Neural cell (in vitro differentiated cells): ENCODE results near the gene DKC1. TPM values are rescaled to one million over a fixed set of nuclear protein-coding genes. Genes with fewer than 3 reads are reported as not detected.

Experiments used
- H2AFZ ChIP-seq: fragments of 200-600, 300-800 bp; sonication (generic), shearing (Covaris generic); 2 replicates; pipeline ENCODE4 v1.6.0; 2014; ENCODE audit warnings: low read depth, mild to moderate bottlenecking, antibody characterized with exemption, low read length, moderate library complexity
- H3F3A ChIP-seq: fragments of 200-600 bp; shearing (Covaris generic); 2 replicates; pipeline ENCODE4 v1.6.1; 2016; ENCODE audit warnings: mild to moderate bottlenecking, moderate library complexity, mixed read lengths, antibody characterized with exemption, low read length; ENCODE audit not compliant: insufficient read depth, poor library complexity, severe bottlenecking
- H3K27ac ChIP-seq: fragments of 200-600, 300-800 bp; sonication (generic), shearing (Covaris generic); 2 replicates; pipeline ENCODE4 v1.5.1; 2014; ENCODE audit warnings: mild to moderate bottlenecking, low read length, moderate library complexity
- H3K27me3 ChIP-seq: fragments of 300-800, 200-600 bp; sonication (generic), shearing (Covaris generic); 2 replicates; pipeline ENCODE4 v1.6.0; 2014; ENCODE audit warnings: mild to moderate bottlenecking, low read depth, low read length, moderate library complexity; ENCODE audit not compliant: insufficient read depth
- H3K36me3 ChIP-seq: fragments of 300-800, 200-600 bp; sonication (generic), shearing (Covaris generic); 2 replicates; pipeline ENCODE4 v1.5.1; 2014; ENCODE audit warnings: mild to moderate bottlenecking, antibody characterized with exemption, low read length, moderate library complexity; ENCODE audit not compliant: insufficient read depth
- H3K4me2 ChIP-seq: fragments of 300-800, 200-600 bp; sonication (generic), shearing (Covaris generic); 2 replicates; pipeline ENCODE4 v1.6.0; 2014; ENCODE audit warnings: mild to moderate bottlenecking, low read length
- H3K4me3 ChIP-seq: fragments of 300-800, 200-600 bp; sonication (generic), shearing (Covaris generic); 2 replicates; pipeline ENCODE4 v1.5.1; 2014; ENCODE audit warnings: mild to moderate bottlenecking, low read length, moderate library complexity
- H3K79me2 ChIP-seq: fragments of 200-600 bp; shearing (Covaris generic); replicated peaks from 2 replicates; pipeline ENCODE4 v1.6.0; 2014; ENCODE audit warnings: mild to moderate bottlenecking, low read length, moderate library complexity; ENCODE audit not compliant: insufficient read depth
- H3K9ac ChIP-seq: fragments of 300-800, 200-600 bp; sonication (generic), shearing (Covaris generic); 2 replicates; pipeline ENCODE4 v1.6.1; 2016; ENCODE audit warnings: mild to moderate bottlenecking, low read length, mixed read lengths
- H3K9me2 ChIP-seq: fragments of 200-600 bp; shearing (Covaris generic); 2 replicates; pipeline ENCODE4 v1.6.1; 2016; ENCODE audit warnings: mild to moderate bottlenecking, low read length, mixed read lengths; ENCODE audit not compliant: insufficient read depth
- H3K9me3 ChIP-seq: fragments of 200-600, 300-800 bp; sonication (generic), shearing (Covaris generic); 2 replicates; pipeline ENCODE4 v1.6.1; 2016; ENCODE audit warnings: mild to moderate bottlenecking, mixed run types, low read length, moderate library complexity, mixed read lengths
- H4K20me1 ChIP-seq: fragments of 200-600 bp; shearing (Covaris generic); 2 replicates; pipeline ENCODE4 v1.6.1; 2016; ENCODE audit warnings: mild to moderate bottlenecking, mixed run types; ENCODE audit not compliant: insufficient read depth
- CTCF ChIP-seq: fragments of 450-650 bp; IDR thresholded peaks from 2 replicates; pipeline ENCODE4 v1.5.1; 2014; ENCODE audit warnings: antibody characterized with exemption, mild to moderate bottlenecking, moderate library complexity; ENCODE audit not compliant: poor library complexity, severe bottlenecking
- EP300 ChIP-seq: fragments of 450-650 bp; conservative IDR thresholded peaks from 2 replicates; pipeline ENCODE4 v1.6.1; 2014; ENCODE audit warnings: antibody characterized with exemption, mild to moderate bottlenecking, moderate library complexity; ENCODE audit not compliant: poor library complexity, severe bottlenecking
- EZH2 ChIP-seq: fragments of 200-600, 300-800 bp; shearing (Covaris generic), sonication (generic); IDR thresholded peaks from 2 replicates; pipeline ENCODE4 v1.6.1; 2014; ENCODE audit warnings: antibody characterized with exemption, low read length, borderline replicate concordance, mild to moderate bottlenecking; ENCODE audit not compliant: insufficient read depth, poor library complexity, severe bottlenecking
- MXI1 ChIP-seq: fragments of 450-650 bp; conservative IDR thresholded peaks from 2 replicates; pipeline ENCODE4 v1.6.1; 2014; ENCODE audit warnings: antibody characterized with exemption, mild to moderate bottlenecking; ENCODE audit not compliant: poor library complexity, severe bottlenecking
- POLR2AphosphoS5 ChIP-seq: IDR thresholded peaks from 2 replicates; pipeline ENCODE4 v1.6.1; 2012
- RAD21 ChIP-seq: fragments of 450-650 bp; conservative IDR thresholded peaks from 2 replicates; pipeline ENCODE4 v1.6.1; 2014; ENCODE audit warnings: antibody characterized with exemption, mild to moderate bottlenecking, moderate library complexity
- SMC3 ChIP-seq: fragments of 450-650 bp; conservative IDR thresholded peaks from 2 replicates; pipeline ENCODE4 v1.6.1; 2014; ENCODE audit warnings: antibody characterized with exemption, mild to moderate bottlenecking, moderate library complexity; ENCODE audit not compliant: poor library complexity
- TAF1 ChIP-seq: IDR thresholded peaks from 2 replicates; pipeline ENCODE4 v1.6.1; 2012; ENCODE audit warnings: low read depth
- polyA plus RNA-seq: library from polyadenylated mRNA; depleted of rRNA; stranded (reverse); fragments of >200 nt; gene quantifications from 2 replicates; pipeline ENCODE4 v1.2.3, GENCODE V29; 2014
- TF ChIP-seq, protein P1 (sequence below): IDR thresholded peaks from 2 replicates; pipeline ENCODE4 v1.6.1; 2012; ENCODE audit warnings: borderline replicate concordance

Gene DKC1
- polyA plus RNA-seq, 1 donor from 2014 or later: 32.1 TPM

DNA sequence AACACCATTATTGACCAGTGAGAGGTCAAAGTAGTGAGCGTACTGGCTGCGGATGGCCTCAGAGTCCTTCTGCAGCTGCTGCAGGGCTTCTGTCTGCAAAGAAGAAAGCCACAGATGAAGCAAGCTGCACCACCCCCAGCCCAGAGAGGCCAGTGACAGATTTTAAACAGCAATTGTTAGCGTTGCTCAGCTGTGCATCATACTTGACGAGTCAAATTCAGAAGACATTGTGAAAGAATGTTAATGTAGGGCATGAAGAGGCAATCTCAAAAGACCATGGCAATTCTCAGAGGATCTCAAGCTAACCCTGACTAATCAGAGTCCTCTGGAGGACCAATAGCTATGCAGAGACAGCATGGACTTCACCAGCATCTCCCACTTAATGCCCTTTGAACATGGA lies 16.6 kb downstream of the DKC1 start:
- no peaks in the 10 kb centered on the region for H3K79me2 ChIP-seq
- no peak overlapping the region for H3K4me2 ChIP-seq
- H3F3A ChIP-seq: no peaks in the 10 kb centered on the region
- no peaks in the 10 kb centered on the region for H3K36me3 ChIP-seq
- TF ChIP-seq RAD21 (no peak), CTCF (no peak), MXI1 (no peak), SMC3 (no peak), EP300 (no peak), TAF1 (no peak), EZH2 (no peak), POLR2AphosphoS5 (no peak)
- TF ChIP-seq, protein P1, sequence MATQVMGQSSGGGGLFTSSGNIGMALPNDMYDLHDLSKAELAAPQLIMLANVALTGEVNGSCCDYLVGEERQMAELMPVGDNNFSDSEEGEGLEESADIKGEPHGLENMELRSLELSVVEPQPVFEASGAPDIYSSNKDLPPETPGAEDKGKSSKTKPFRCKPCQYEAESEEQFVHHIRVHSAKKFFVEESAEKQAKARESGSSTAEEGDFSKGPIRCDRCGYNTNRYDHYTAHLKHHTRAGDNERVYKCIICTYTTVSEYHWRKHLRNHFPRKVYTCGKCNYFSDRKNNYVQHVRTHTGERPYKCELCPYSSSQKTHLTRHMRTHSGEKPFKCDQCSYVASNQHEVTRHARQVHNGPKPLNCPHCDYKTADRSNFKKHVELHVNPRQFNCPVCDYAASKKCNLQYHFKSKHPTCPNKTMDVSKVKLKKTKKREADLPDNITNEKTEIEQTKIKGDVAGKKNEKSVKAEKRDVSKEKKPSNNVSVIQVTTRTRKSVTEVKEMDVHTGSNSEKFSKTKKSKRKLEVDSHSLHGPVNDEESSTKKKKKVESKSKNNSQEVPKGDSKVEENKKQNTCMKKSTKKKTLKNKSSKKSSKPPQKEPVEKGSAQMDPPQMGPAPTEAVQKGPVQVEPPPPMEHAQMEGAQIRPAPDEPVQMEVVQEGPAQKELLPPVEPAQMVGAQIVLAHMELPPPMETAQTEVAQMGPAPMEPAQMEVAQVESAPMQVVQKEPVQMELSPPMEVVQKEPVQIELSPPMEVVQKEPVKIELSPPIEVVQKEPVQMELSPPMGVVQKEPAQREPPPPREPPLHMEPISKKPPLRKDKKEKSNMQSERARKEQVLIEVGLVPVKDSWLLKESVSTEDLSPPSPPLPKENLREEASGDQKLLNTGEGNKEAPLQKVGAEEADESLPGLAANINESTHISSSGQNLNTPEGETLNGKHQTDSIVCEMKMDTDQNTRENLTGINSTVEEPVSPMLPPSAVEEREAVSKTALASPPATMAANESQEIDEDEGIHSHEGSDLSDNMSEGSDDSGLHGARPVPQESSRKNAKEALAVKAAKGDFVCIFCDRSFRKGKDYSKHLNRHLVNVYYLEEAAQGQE: no peak
- no peaks in the 10 kb centered on the region for H3K9me3 ChIP-seq
- H3K9ac ChIP-seq: no peak overlapping the region
- no peak overlapping the region for H3K27ac ChIP-seq
- H2AFZ ChIP-seq: no peak overlapping the region
- H3K4me3 ChIP-seq: no peak overlapping the region
- H4K20me1 ChIP-seq: no peaks in the 10 kb centered on the region
- no peaks in the 10 kb centered on the region for H3K9me2 ChIP-seq
- H3K27me3 ChIP-seq: no peaks in the 10 kb centered on the region

- Histone ChIP-seq H3K27me3 (no peaks in the 10 kb centered on the region), H3F3A (no peaks in the 10 kb centered on the region), H4K20me1 (no peaks in the 10 kb centered on the region), H3K36me3 (no peaks in the 10 kb centered on the region), H3K9ac (no peak overlapping the region), H3K4me3 (no peak overlapping the region), H3K9me2 (no peaks in the 10 kb centered on the region), H3K4me2 (no peak overlapping the region), H2AFZ (no peak overlapping the region), H3K27ac (no peak overlapping the region), H3K9me3 (no peaks in the 10 kb centered on the region), H3K79me2 (no peaks in the 10 kb centered on the region)
- TF ChIP-seq, protein P1: no peak
- TF ChIP-seq EZH2: no peak
- no peak for TF ChIP-seq EP300
- TF ChIP-seq SMC3: no peak
- no peak for TF ChIP-seq POLR2AphosphoS5
- no peak for TF ChIP-seq MXI1
- no peak for TF ChIP-seq RAD21
- TF ChIP-seq TAF1: no peak
- no peak for TF ChIP-seq CTCF
These were observed 18.3 kb downstream of the DKC1 start for GRCh38 chrX:154780968-154781367.
